Measurements from ENCODE around the gene L1TD1.

The L1TD1 gene

GRCh38 chr1:62198781-62199125, 4.1 kb downstream of the L1TD1 start:
- CTCF ChIA-PET: no interaction called here
- 50% methylated on average over 2 of the region's 3 CpGs for WGBS (ENCODE audit: insufficient coverage)
- Histone ChIP-seq H3K4me3 (ENCODE audit: control insufficient read depth in 1 of 7, extremely low read depth in 1 of 7, insufficient read depth in 4 of 7, low read depth in 2 of 7, low read length in 6 of 7) (no peak overlapping the region), H3K9me3 (ENCODE audit: control extremely low read depth in 1 of 5, control insufficient read depth in 4 of 5, insufficient read depth in 2 of 5, low read depth in 1 of 5, low read length in 4 of 5) (peaks cover 0 to 3% (median 2%) of the 10 kb centered on the region in 5 experiments), H3K27me3 (replicated peaks in 2 of 5; ENCODE audit: control insufficient read depth in 4 of 5, insufficient read depth in 5 of 5, low read length in 4 of 5) (peaks cover 6 to 47% (median 21%) of the 10 kb centered on the region in 5 experiments), H3K4me1 (ENCODE audit: control extremely low read depth in 1 of 4, control insufficient read depth in 4 of 4, insufficient read depth in 4 of 4, low read length in 3 of 4) (peaks cover 0 to 8% (median 3%) of the 10 kb centered on the region in 4 experiments), H3K27ac (ENCODE audit: insufficient read depth in 1 of 2, low read depth in 1 of 2, low read length in 2 of 2, poor library complexity in 1 of 2, severe bottlenecking in 2 of 2) (no peak overlapping the region), H3K36me3 (ENCODE audit: control insufficient read depth in 4 of 4, insufficient read depth in 4 of 4, low read length in 3 of 4) (no peaks in the 10 kb centered on the region)
- no peak for DNase-seq
- POLR2A ChIA-PET: interaction anchor here (0.6 kb wide), 1 partner anchor 461 kb away, joined by 4 read pairs; no protein-coding TSS in a partner anchor

DNA sequence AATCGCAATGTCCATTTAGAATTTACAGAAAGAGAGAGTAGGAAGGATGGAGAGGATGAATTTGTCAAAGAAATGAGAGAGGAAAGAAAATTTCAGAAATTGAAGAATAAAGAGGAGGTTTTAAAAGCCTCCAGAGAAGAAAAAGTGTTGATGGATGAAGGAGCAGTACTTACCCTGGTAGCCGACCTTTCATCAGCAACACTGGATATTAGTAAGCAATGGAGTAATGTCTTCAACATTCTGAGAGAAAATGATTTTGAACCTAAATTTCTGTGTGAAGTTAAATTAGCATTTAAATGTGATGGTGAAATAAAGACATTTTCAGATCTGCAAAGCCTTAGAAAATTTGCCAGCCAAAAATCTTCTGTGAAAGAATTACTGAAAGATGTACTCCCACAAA, 12.5 kb downstream of the L1TD1 start:
- Histone ChIP-seq H3K9me3 (ENCODE audit: control extremely low read depth in 1 of 5, control insufficient read depth in 4 of 5, insufficient read depth in 2 of 5, low read depth in 1 of 5, low read length in 4 of 5) (peaks cover 0 to 20% (median 3%) of the 10 kb centered on the region in 5 experiments), H3K27ac (ENCODE audit: insufficient read depth in 1 of 2, low read depth in 1 of 2, low read length in 2 of 2, poor library complexity in 1 of 2, severe bottlenecking in 2 of 2) (no peak overlapping the region), H3K36me3 (ENCODE audit: control insufficient read depth in 4 of 4, insufficient read depth in 4 of 4, low read length in 3 of 4) (no peaks in the 10 kb centered on the region), H3K4me3 (ENCODE audit: control insufficient read depth in 1 of 7, extremely low read depth in 1 of 7, insufficient read depth in 4 of 7, low read depth in 2 of 7, low read length in 6 of 7) (no peak overlapping the region), H3K4me1 (ENCODE audit: control extremely low read depth in 1 of 4, control insufficient read depth in 4 of 4, insufficient read depth in 4 of 4, low read length in 3 of 4) (no peaks in the 10 kb centered on the region), H3K27me3 (replicated peaks in 2 of 5; ENCODE audit: control insufficient read depth in 4 of 5, insufficient read depth in 5 of 5, low read length in 4 of 5) (no peaks in the 10 kb centered on the region)
- ChIA-PET CTCF (interaction anchor here (1.3 kb wide), 1 partner anchor 12 kb away, joined by 3 read pairs; no protein-coding TSS in a partner anchor), POLR2A (no interaction called here)
- 100% methylated on average over 2 of the region's 2 CpGs for WGBS (ENCODE audit: insufficient coverage)
- DNase-seq: no peak

- POLR2A ChIA-PET: no interaction called here
- Histone ChIP-seq H3K4me1 (ENCODE audit: control extremely low read depth in 1 of 4, control insufficient read depth in 4 of 4, insufficient read depth in 4 of 4, low read length in 3 of 4) (no peaks in the 10 kb centered on the region), H3K27me3 (replicated peaks in 2 of 5; ENCODE audit: control insufficient read depth in 4 of 5, insufficient read depth in 5 of 5, low read length in 4 of 5) (no peaks in the 10 kb centered on the region), H3K36me3 (ENCODE audit: control insufficient read depth in 4 of 4, insufficient read depth in 4 of 4, low read length in 3 of 4) (no peaks in the 10 kb centered on the region), H3K9me3 (ENCODE audit: control extremely low read depth in 1 of 5, control insufficient read depth in 4 of 5, insufficient read depth in 2 of 5, low read depth in 1 of 5, low read length in 4 of 5) (peaks cover 0 to 20% (median 3%) of the 10 kb centered on the region in 5 experiments), H3K27ac (ENCODE audit: insufficient read depth in 1 of 2, low read depth in 1 of 2, low read length in 2 of 2, poor library complexity in 1 of 2, severe bottlenecking in 2 of 2) (no peak overlapping the region), H3K4me3 (ENCODE audit: control insufficient read depth in 1 of 7, extremely low read depth in 1 of 7, insufficient read depth in 4 of 7, low read depth in 2 of 7, low read length in 6 of 7) (no peak overlapping the region)
- CTCF ChIA-PET: interaction anchor here (0.6 kb wide), 1 partner anchor 1341 kb away, joined by 3 read pairs; no protein-coding TSS in a partner anchor
- no peak for DNase-seq
- WGBS (ENCODE audit: insufficient coverage): 100% methylated on average over 5 of the region's 5 CpGs
These were observed 13.4 kb downstream of the L1TD1 start for GRCh38 chr1:62208087-62208486.

GRCh38 chr1:62208970-62209369, 14.3 kb downstream of the L1TD1 start:
- DNase-seq: no peak
- Histone ChIP-seq H3K4me3 (ENCODE audit: control insufficient read depth in 1 of 7, extremely low read depth in 1 of 7, insufficient read depth in 4 of 7, low read depth in 2 of 7, low read length in 6 of 7) (no peak overlapping the region), H3K9me3 (ENCODE audit: control extremely low read depth in 1 of 5, control insufficient read depth in 4 of 5, insufficient read depth in 2 of 5, low read depth in 1 of 5, low read length in 4 of 5) (peaks cover 0 to 20% (median 3%) of the 10 kb centered on the region in 5 experiments), H3K27me3 (replicated peaks in 2 of 5; ENCODE audit: control insufficient read depth in 4 of 5, insufficient read depth in 5 of 5, low read length in 4 of 5) (no peaks in the 10 kb centered on the region), H3K36me3 (ENCODE audit: control insufficient read depth in 4 of 4, insufficient read depth in 4 of 4, low read length in 3 of 4) (no peaks in the 10 kb centered on the region), H3K27ac (ENCODE audit: insufficient read depth in 1 of 2, low read depth in 1 of 2, low read length in 2 of 2, poor library complexity in 1 of 2, severe bottlenecking in 2 of 2) (no peak overlapping the region), H3K4me1 (ENCODE audit: control extremely low read depth in 1 of 4, control insufficient read depth in 4 of 4, insufficient read depth in 4 of 4, low read length in 3 of 4) (no peaks in the 10 kb centered on the region)
- ChIA-PET POLR2A (no interaction called here), CTCF (no interaction called here)
- 100% methylated on average over 1 of the region's 1 CpG for WGBS (ENCODE audit: insufficient coverage)

DNA sequence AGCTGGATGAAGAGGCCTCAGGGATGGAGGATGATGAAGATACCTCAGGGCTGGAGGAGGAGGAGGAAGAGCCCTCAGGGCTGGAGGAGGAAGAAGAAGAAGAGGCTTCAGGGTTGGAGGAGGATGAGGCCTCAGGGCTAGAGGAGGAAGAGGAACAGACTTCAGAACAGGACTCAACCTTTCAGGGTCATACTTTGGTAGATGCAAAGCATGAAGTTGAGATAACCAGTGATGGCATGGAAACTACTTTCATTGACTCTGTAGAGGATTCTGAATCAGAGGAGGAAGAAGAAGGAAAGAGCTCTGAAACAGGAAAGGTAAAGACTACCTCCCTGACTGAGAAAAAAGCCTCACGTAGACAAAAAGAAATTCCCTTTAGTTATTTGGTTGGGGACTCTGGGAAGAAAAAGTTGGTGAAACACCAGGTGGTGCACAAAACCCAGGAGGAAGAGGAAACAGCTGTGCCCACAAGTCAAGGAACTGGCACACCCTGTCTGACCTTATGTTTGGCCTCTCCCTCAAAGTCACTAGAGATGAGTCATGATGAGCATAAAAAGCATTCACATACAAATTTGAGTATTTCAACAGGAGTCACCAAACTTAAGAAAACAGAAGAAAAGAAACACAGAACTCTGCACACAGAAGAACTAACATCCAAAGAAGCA, 15.4 kb downstream of the L1TD1 start:
- Histone ChIP-seq H3K36me3 (ENCODE audit: control insufficient read depth in 4 of 4, insufficient read depth in 4 of 4, low read length in 3 of 4) (no peaks in the 10 kb centered on the region), H3K27me3 (replicated peaks in 2 of 5; ENCODE audit: control insufficient read depth in 4 of 5, insufficient read depth in 5 of 5, low read length in 4 of 5) (no peaks in the 10 kb centered on the region), H3K4me3 (ENCODE audit: control insufficient read depth in 1 of 7, extremely low read depth in 1 of 7, insufficient read depth in 4 of 7, low read depth in 2 of 7, low read length in 6 of 7) (no peak overlapping the region), H3K4me1 (ENCODE audit: control extremely low read depth in 1 of 4, control insufficient read depth in 4 of 4, insufficient read depth in 4 of 4, low read length in 3 of 4) (no peaks in the 10 kb centered on the region), H3K27ac (ENCODE audit: insufficient read depth in 1 of 2, low read depth in 1 of 2, low read length in 2 of 2, poor library complexity in 1 of 2, severe bottlenecking in 2 of 2) (no peak overlapping the region), H3K9me3 (ENCODE audit: control extremely low read depth in 1 of 5, control insufficient read depth in 4 of 5, insufficient read depth in 2 of 5, low read depth in 1 of 5, low read length in 4 of 5) (peaks cover 0 to 20% (median 3%) of the 10 kb centered on the region in 5 experiments)
- ChIA-PET POLR2A (no interaction called here), CTCF (no interaction called here)
- WGBS (ENCODE audit: insufficient coverage): 71% methylated on average over 1 of the region's 1 CpG
- DNase-seq: peak in 2 of 3 donors; percentile 27 to 49

- Histone ChIP-seq H3K27ac (ENCODE audit: insufficient read depth in 1 of 2, low read depth in 1 of 2, low read length in 2 of 2, poor library complexity in 1 of 2, severe bottlenecking in 2 of 2) (no peak overlapping the region), H3K4me1 (ENCODE audit: control extremely low read depth in 1 of 4, control insufficient read depth in 4 of 4, insufficient read depth in 4 of 4, low read length in 3 of 4) (no peaks in the 10 kb centered on the region), H3K9me3 (ENCODE audit: control extremely low read depth in 1 of 5, control insufficient read depth in 4 of 5, insufficient read depth in 2 of 5, low read depth in 1 of 5, low read length in 4 of 5) (peaks cover 0 to 20% (median 3%) of the 10 kb centered on the region in 5 experiments), H3K4me3 (ENCODE audit: control insufficient read depth in 1 of 7, extremely low read depth in 1 of 7, insufficient read depth in 4 of 7, low read depth in 2 of 7, low read length in 6 of 7) (no peak overlapping the region), H3K27me3 (replicated peaks in 2 of 5; ENCODE audit: control insufficient read depth in 4 of 5, insufficient read depth in 5 of 5, low read length in 4 of 5) (no peaks in the 10 kb centered on the region), H3K36me3 (ENCODE audit: control insufficient read depth in 4 of 4, insufficient read depth in 4 of 4, low read length in 3 of 4) (no peaks in the 10 kb centered on the region)
- CTCF ChIA-PET: no interaction called here
- DNase-seq: peak in 2 of 3 donors; percentile 28 to 50
- POLR2A ChIA-PET: no interaction called here
- 82% methylated on average over 1 of the region's 1 CpG for WGBS (ENCODE audit: insufficient coverage)
These were observed 16.3 kb downstream of the L1TD1 start for GRCh38 chr1:62210960-62211359.

GRCh38 chr1:62212411-62212810, 17.8 kb downstream of the L1TD1 start:
- Histone ChIP-seq H3K4me1 (ENCODE audit: control extremely low read depth in 1 of 4, control insufficient read depth in 4 of 4, insufficient read depth in 4 of 4, low read length in 3 of 4) (no peaks in the 10 kb centered on the region), H3K9me3 (ENCODE audit: control extremely low read depth in 1 of 5, control insufficient read depth in 4 of 5, insufficient read depth in 2 of 5, low read depth in 1 of 5, low read length in 4 of 5) (peaks cover 0 to 20% (median 3%) of the 10 kb centered on the region in 5 experiments), H3K36me3 (ENCODE audit: control insufficient read depth in 4 of 4, insufficient read depth in 4 of 4, low read length in 3 of 4) (no peaks in the 10 kb centered on the region), H3K27ac (ENCODE audit: insufficient read depth in 1 of 2, low read depth in 1 of 2, low read length in 2 of 2, poor library complexity in 1 of 2, severe bottlenecking in 2 of 2) (no peak overlapping the region), H3K4me3 (ENCODE audit: control insufficient read depth in 1 of 7, extremely low read depth in 1 of 7, insufficient read depth in 4 of 7, low read depth in 2 of 7, low read length in 6 of 7) (no peak overlapping the region), H3K27me3 (replicated peaks in 2 of 5; ENCODE audit: control insufficient read depth in 4 of 5, insufficient read depth in 5 of 5, low read length in 4 of 5) (no peaks in the 10 kb centered on the region)
- CTCF ChIA-PET: no interaction called here
- DNase-seq: no peak
- POLR2A ChIA-PET: no interaction called here
- 100% methylated on average over 5 of the region's 6 CpGs for WGBS (ENCODE audit: insufficient coverage)
